GM23338 (cell line): ENCODE results near the gene SEL1L3. TPM values are rescaled to one million over a fixed set of nuclear protein-coding genes. Genes with fewer than 3 reads are reported as not detected.

Experiments used
- ATAC-seq: fragments of 200-7000 bp; cut with Tn5 transposase; 3 replicates; pipeline ENCODE4 v1.9.1; 2020
- DNase-seq: peaks from one replicate; pipeline ENCODE4 v3.0.0-alpha.2; 2015; ENCODE audit warnings: low spot score
- H2AFZ ChIP-seq: fragments of 200-600 bp; sonication (generic); 2 replicates; pipeline ENCODE4 v1.8.0; 2016; ENCODE audit warnings: antibody characterized with exemption, mild to moderate bottlenecking, moderate library complexity
- H3F3A ChIP-seq: fragments of 200-600 bp; sonication (generic); replicated peaks from 2 replicates; pipeline ENCODE4 v1.8.0; 2017; ENCODE audit warnings: antibody characterized with exemption, mixed run types, low read depth
- H3K27ac ChIP-seq: fragments of 200-600 bp; sonication (generic); 2 replicates; pipeline ENCODE4 v1.6.1; 2016; ENCODE audit warnings: low read depth
- H3K27me3 ChIP-seq: fragments of 200-600 bp; sonication (generic); 2 replicates; pipeline ENCODE4 v1.8.0; 2016; ENCODE audit warnings: mild to moderate bottlenecking, mixed run types, moderate library complexity; ENCODE audit not compliant: insufficient read depth
- H3K36me3 ChIP-seq: fragments of 200-600 bp; sonication (generic); 2 replicates; pipeline ENCODE4 v1.8.0; 2016; ENCODE audit warnings: mild to moderate bottlenecking; ENCODE audit not compliant: insufficient read depth
- H3K4me1 ChIP-seq: fragments of 200-600 bp; sonication (generic); 2 replicates; pipeline ENCODE4 v1.8.0; 2016; ENCODE audit warnings: mild to moderate bottlenecking, moderate library complexity; ENCODE audit not compliant: insufficient read depth
- H3K4me2 ChIP-seq: fragments of 200-600 bp; sonication (generic); 2 replicates; pipeline ENCODE4 v1.7.1; 2017; ENCODE audit warnings: mixed run types
- H3K4me3 ChIP-seq: fragments of 200-600 bp; sonication (generic); 2 replicates; pipeline ENCODE4 v1.6.1; 2016; ENCODE audit warnings: mixed run types
- H3K79me2 ChIP-seq: fragments of 200-600 bp; sonication (generic); replicated peaks from 2 replicates; pipeline ENCODE4 v1.8.0; 2017; ENCODE audit warnings: mild to moderate bottlenecking; ENCODE audit not compliant: insufficient read depth
- H3K9me2 ChIP-seq: fragments of 200-600 bp; sonication (generic); 2 replicates; pipeline ENCODE4 v1.8.0; 2017; ENCODE audit not compliant: insufficient read depth
- H4K20me1 ChIP-seq: fragments of 200-600 bp; sonication (generic); replicated peaks from 2 replicates; pipeline ENCODE4 v1.8.0; 2017; ENCODE audit warnings: mild to moderate bottlenecking; ENCODE audit not compliant: insufficient read depth
- H3K27ac Mint-ChIP-seq: 2 replicates; pipeline ENCODE4 v1.8.0; 2020; ENCODE audit warnings: inconsistent platforms, mild to moderate bottlenecking, moderate library complexity, mixed read lengths
- H3K27me3 Mint-ChIP-seq: 3 replicates; pipeline ENCODE4 v1.8.0; 2022; ENCODE audit warnings: low read depth, mild to moderate bottlenecking, moderate library complexity, mixed read lengths, inconsistent platforms; ENCODE audit not compliant: insufficient read depth, poor library complexity
- H3K36me3 Mint-ChIP-seq: 3 replicates; pipeline ENCODE4 v1.8.0; 2021; ENCODE audit warnings: low read depth, mild to moderate bottlenecking, inconsistent platforms, moderate library complexity, mixed read lengths
- H3K4me1 Mint-ChIP-seq: 3 replicates; pipeline ENCODE4 v1.8.0; 2020; ENCODE audit warnings: mild to moderate bottlenecking, inconsistent platforms, mixed read lengths
- H3K4me3 Mint-ChIP-seq: 3 replicates; pipeline ENCODE4 v1.8.0; 2021; ENCODE audit warnings: moderate library complexity, mild to moderate bottlenecking, inconsistent platforms, mixed read lengths
- H3K9me3 Mint-ChIP-seq: 3 replicates; pipeline ENCODE4 v1.8.0; 2020; ENCODE audit warnings: moderate library complexity, mild to moderate bottlenecking, inconsistent platforms, mixed read lengths
- CREB1 ChIP-seq: fragments of 250-450 bp; sonication (Bioruptor Pico); IDR thresholded peaks from 2 replicates; pipeline ENCODE4 v1.5.0; 2020; ENCODE audit warnings: low read depth, mild to moderate bottlenecking, moderate library complexity
- EZH2 ChIP-seq: fragments of 200-600 bp; sonication (generic); IDR thresholded peaks from one replicate; pipeline ENCODE4 v1.8.0; 2017; ENCODE audit warnings: antibody characterized with exemption, mild to moderate bottlenecking, low read depth; ENCODE audit not compliant: unreplicated experiment
- EZH2phosphoT487 ChIP-seq: fragments of 200-600 bp; sonication (generic); IDR thresholded peaks from one replicate; pipeline ENCODE4 v1.8.1; 2018; ENCODE audit warnings: antibody characterized with exemption; ENCODE audit not compliant: unreplicated experiment
- JUNB ChIP-seq: IDR thresholded peaks from one replicate; pipeline ENCODE4 v1.6.1; 2016; ENCODE audit warnings: antibody characterized with exemption; ENCODE audit not compliant: unreplicated experiment
- STAT1 ChIP-seq: IDR thresholded peaks from one replicate; pipeline ENCODE4 v1.6.1; 2016; ENCODE audit warnings: antibody characterized with exemption; ENCODE audit not compliant: unreplicated experiment
- ZNF114 ChIP-seq: fragments of 250-450 bp; sonication (Bioruptor Pico); IDR thresholded peaks from 2 replicates; pipeline ENCODE4 v1.5.0; 2020; ENCODE audit warnings: mild to moderate bottlenecking, moderate library complexity
- ZNF331 ChIP-seq: fragments of 250-450 bp; sonication (Bioruptor Pico); IDR thresholded peaks from 2 replicates; pipeline ENCODE4 v1.5.0; 2020; ENCODE audit warnings: low read depth, mild to moderate bottlenecking, moderate library complexity
- polyA plus RNA-seq: library from polyadenylated mRNA; unstranded; fragments of >200 nt; fragmentation: Nextera tagmentation; extraction: Ambion mirVana; gene quantifications from 2 replicates; pipeline ENCODE4 v1.2.1, GENCODE V29; 2016
- total RNA-seq: library from RNA; depleted of rRNA; stranded (reverse); fragments of >200 nt; shearing (Covaris generic); gene quantifications from 2 replicates; pipeline ENCODE4 v1.2.3, GENCODE V29; 2014
- TF ChIP-seq, protein P1 (sequence below), 2 experiments: fragments of 200-600 bp in 1 of 2; sonication (generic) in 1 of 2; conservative IDR thresholded peaks; 2 replicates each; pipeline versions ENCODE4 v1.5.1 to v1.6.1; 2016 to 2017; ENCODE audit warnings: antibody characterized with exemption in 2 of 2, low read depth in 2 of 2, mild to moderate bottlenecking in 2 of 2, moderate library complexity in 1 of 2
- TF ChIP-seq, protein P2 (sequence below): IDR thresholded peaks from 2 replicates; pipeline ENCODE4 v1.6.1; 2016; ENCODE audit warnings: antibody characterized with exemption
- TF ChIP-seq, protein P3 (sequence below): IDR thresholded peaks from one replicate; pipeline ENCODE4 v1.6.1; 2018; ENCODE audit warnings: antibody characterized with exemption; ENCODE audit not compliant: unreplicated experiment

Gene SEL1L3
- total and polyA plus RNA-seq, 2 experiments from 2014 or later = 17.1 to 61.7 TPM

DNA sequence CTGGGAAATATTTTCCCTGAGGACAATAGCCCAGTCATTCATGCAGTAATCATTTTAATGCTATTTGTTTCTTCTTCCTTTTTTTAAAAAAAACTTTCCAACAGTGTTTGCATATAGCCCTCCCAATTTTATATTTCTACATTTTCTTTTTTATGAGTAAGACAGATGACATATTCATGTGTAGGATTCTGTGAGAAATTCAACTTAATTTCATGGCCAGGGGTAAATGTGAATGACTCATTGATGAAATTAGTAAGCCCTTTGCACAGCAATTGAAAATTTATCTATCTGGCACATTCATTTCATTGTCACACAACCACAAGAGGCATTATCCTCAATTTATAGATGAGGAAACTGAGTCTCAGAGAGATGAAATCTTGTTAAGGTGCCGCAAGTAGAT, 37.5 kb upstream of the SEL1L3 start (continued):
- TF ChIP-seq, protein P1, sequence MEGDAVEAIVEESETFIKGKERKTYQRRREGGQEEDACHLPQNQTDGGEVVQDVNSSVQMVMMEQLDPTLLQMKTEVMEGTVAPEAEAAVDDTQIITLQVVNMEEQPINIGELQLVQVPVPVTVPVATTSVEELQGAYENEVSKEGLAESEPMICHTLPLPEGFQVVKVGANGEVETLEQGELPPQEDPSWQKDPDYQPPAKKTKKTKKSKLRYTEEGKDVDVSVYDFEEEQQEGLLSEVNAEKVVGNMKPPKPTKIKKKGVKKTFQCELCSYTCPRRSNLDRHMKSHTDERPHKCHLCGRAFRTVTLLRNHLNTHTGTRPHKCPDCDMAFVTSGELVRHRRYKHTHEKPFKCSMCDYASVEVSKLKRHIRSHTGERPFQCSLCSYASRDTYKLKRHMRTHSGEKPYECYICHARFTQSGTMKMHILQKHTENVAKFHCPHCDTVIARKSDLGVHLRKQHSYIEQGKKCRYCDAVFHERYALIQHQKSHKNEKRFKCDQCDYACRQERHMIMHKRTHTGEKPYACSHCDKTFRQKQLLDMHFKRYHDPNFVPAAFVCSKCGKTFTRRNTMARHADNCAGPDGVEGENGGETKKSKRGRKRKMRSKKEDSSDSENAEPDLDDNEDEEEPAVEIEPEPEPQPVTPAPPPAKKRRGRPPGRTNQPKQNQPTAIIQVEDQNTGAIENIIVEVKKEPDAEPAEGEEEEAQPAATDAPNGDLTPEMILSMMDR (conservative IDR thresholded peaks at IDR 0.05; ENCODE audit: low read depth in 2 of 2) = no peak
- TF ChIP-seq, protein P2, sequence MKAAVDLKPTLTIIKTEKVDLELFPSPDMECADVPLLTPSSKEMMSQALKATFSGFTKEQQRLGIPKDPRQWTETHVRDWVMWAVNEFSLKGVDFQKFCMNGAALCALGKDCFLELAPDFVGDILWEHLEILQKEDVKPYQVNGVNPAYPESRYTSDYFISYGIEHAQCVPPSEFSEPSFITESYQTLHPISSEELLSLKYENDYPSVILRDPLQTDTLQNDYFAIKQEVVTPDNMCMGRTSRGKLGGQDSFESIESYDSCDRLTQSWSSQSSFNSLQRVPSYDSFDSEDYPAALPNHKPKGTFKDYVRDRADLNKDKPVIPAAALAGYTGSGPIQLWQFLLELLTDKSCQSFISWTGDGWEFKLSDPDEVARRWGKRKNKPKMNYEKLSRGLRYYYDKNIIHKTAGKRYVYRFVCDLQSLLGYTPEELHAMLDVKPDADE = no peak
- no peak for TF ChIP-seq CREB1 (CRISPR knock-in tag)
- no peak for TF ChIP-seq JUNB
- no peak for TF ChIP-seq STAT1
- TF ChIP-seq ZNF114 (CRISPR knock-in tag) = no peak
- TF ChIP-seq, protein P3, sequence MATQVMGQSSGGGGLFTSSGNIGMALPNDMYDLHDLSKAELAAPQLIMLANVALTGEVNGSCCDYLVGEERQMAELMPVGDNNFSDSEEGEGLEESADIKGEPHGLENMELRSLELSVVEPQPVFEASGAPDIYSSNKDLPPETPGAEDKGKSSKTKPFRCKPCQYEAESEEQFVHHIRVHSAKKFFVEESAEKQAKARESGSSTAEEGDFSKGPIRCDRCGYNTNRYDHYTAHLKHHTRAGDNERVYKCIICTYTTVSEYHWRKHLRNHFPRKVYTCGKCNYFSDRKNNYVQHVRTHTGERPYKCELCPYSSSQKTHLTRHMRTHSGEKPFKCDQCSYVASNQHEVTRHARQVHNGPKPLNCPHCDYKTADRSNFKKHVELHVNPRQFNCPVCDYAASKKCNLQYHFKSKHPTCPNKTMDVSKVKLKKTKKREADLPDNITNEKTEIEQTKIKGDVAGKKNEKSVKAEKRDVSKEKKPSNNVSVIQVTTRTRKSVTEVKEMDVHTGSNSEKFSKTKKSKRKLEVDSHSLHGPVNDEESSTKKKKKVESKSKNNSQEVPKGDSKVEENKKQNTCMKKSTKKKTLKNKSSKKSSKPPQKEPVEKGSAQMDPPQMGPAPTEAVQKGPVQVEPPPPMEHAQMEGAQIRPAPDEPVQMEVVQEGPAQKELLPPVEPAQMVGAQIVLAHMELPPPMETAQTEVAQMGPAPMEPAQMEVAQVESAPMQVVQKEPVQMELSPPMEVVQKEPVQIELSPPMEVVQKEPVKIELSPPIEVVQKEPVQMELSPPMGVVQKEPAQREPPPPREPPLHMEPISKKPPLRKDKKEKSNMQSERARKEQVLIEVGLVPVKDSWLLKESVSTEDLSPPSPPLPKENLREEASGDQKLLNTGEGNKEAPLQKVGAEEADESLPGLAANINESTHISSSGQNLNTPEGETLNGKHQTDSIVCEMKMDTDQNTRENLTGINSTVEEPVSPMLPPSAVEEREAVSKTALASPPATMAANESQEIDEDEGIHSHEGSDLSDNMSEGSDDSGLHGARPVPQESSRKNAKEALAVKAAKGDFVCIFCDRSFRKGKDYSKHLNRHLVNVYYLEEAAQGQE = no peak
- no peak for TF ChIP-seq ZNF331 (CRISPR knock-in tag)

DNA sequence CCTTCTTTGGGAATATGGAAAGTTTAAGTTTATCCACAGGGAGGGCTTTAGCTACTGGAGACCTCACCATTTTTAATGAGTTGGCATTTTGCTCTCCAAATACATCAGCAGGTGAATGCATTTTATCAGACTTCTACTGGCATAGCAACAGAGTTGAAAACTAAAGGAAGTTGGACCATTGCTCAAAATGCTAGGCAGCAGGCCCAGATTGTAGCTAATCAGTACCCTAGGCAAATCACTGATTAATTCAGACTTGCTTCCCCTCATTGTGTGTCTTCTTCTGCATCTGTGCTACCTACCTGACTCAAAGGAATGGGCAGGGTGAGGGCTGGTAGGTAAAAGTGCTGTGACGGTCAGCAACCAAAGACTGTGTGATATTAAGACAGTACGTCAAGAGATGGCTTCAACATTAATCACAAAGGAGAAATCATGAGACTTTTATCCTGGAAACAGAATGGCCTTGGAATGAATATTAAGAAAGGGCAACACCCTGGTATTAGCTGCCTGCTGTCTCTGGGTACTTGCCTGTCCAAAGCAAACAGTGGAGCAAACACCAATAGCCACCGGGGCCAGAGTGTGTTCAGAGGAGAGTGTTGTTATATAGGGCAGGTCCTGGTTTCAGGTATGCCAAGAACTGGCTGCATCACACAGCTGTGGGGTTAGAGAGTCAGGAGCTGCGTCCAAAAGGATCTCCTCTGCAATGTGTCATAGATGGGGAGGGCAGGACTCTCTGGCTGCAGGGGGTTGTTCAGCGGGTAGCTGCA, 34.2 kb upstream of the SEL1L3 start:
- H3K4me1 Mint-ChIP-seq = peaks cover 9% of the 10 kb centered on the region; the same call in 2 of the 3 replicates

More for the DNA sequence above, 34.2 kb upstream of the SEL1L3 start:
- no peak overlapping the region for H3K27ac Mint-ChIP-seq
- H3K27me3 ChIP-seq = no peaks in the 10 kb centered on the region
- no peaks in the 10 kb centered on the region for H3K36me3 ChIP-seq
- no peaks in the 10 kb centered on the region; the same call in 1 of the 2 replicates for H4K20me1 ChIP-seq
- no peak overlapping the region for H3K4me3 Mint-ChIP-seq
- no peaks in the 10 kb centered on the region for H3F3A ChIP-seq
- no peaks in the 10 kb centered on the region for H3K27me3 Mint-ChIP-seq
- no peak overlapping the region for H3K4me3 ChIP-seq
- no peak overlapping the region for H3K4me2 ChIP-seq
- peaks cover 5% of the 10 kb centered on the region for H3K4me1 ChIP-seq
- no peaks in the 10 kb centered on the region; the same call in 2 of the 3 replicates for H3K36me3 Mint-ChIP-seq
- no peaks in the 10 kb centered on the region for H3K9me2 ChIP-seq
- TF ChIP-seq, protein P2 = no peak
- no peak for TF ChIP-seq EZH2
- TF ChIP-seq, protein P1 (conservative IDR thresholded peaks at IDR 0.05; ENCODE audit: low read depth in 2 of 2) = no peak
- no peak for TF ChIP-seq JUNB
- no peak for TF ChIP-seq STAT1
- TF ChIP-seq ZNF331 (CRISPR knock-in tag) = no peak
- no peak for TF ChIP-seq EZH2phosphoT487
- TF ChIP-seq CREB1 (CRISPR knock-in tag) = no peak
- ATAC-seq (no peak), DNase-seq (no peak)
- H3K79me2 ChIP-seq = no peaks in the 10 kb centered on the region
- no peaks in the 10 kb centered on the region for H3K9me3 Mint-ChIP-seq
- no peak overlapping the region for H3K27ac ChIP-seq
- H2AFZ ChIP-seq = no peak overlapping the region
